VCaP (cell line): Measurements from ENCODE around the gene SPRR2D.
"Not testable (repeated sequence)": the region's sequence is repeated elsewhere in the genome, so short reads cannot be mapped to it uniquely, and the experiment has no call there.

ENCODE experiments used
- H3K27ac ChIP-seq: fragments of 450-650 bp; 2 replicates; pipeline ENCODE4 v1.5.1; 2017
- TF ChIP-seq, protein P1 (sequence below): fragments of 450-650 bp; conservative IDR thresholded peaks from 2 replicates; pipeline ENCODE4 v1.5.1; 2017; ENCODE audit warnings: mild to moderate bottlenecking, moderate library complexity

SPRR2D gene

DNA sequence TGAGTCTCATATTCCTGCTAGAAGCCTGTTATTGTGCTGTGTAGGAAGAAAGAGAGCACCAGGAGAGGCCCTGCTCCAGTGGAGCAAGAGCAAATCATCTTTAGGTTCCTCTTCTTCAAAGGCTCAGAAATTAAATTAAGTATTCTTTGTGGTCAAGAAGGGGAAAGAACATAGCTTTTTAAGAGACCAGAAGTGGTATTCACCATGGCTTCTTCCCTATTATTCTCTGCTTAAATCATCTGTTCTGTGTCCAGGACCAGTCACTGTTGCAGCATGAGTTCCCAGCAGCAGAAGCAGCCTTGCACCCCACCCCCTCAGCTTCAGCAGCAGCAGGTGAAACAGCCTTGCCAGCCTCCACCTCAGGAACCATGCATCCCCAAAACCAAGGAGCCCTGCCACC lies 8.8 kb downstream of the SPRR2D start:
- TF ChIP-seq, protein P1, sequence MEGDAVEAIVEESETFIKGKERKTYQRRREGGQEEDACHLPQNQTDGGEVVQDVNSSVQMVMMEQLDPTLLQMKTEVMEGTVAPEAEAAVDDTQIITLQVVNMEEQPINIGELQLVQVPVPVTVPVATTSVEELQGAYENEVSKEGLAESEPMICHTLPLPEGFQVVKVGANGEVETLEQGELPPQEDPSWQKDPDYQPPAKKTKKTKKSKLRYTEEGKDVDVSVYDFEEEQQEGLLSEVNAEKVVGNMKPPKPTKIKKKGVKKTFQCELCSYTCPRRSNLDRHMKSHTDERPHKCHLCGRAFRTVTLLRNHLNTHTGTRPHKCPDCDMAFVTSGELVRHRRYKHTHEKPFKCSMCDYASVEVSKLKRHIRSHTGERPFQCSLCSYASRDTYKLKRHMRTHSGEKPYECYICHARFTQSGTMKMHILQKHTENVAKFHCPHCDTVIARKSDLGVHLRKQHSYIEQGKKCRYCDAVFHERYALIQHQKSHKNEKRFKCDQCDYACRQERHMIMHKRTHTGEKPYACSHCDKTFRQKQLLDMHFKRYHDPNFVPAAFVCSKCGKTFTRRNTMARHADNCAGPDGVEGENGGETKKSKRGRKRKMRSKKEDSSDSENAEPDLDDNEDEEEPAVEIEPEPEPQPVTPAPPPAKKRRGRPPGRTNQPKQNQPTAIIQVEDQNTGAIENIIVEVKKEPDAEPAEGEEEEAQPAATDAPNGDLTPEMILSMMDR = no peak
- H3K27ac ChIP-seq = no peak overlapping the region

DNA sequence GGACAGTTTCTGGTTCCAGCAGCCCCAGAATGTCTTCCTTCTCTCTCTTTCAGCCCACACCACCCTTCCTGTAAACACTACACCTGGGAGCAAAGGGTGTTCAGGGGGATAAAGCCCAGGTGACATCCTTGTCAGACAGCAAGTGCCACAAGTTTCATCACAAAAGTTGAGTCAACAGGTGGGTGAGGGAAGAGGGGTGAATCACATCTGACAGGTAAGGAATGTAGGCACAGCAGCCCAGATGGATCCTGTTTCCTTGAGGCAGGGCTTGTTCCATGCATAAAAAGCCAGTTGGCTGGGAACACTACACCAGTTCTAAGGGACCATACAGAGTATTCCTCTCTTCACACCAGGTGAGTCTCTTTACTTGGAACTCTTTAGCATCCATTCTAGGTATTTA lies 10.0 kb downstream of the SPRR2D start, which contains the start of gene SPRR1B:
SPRR1B (plus strand) TSS at position 309 of the 400 bp plus-strand sequence. CDS start 1,143 bp downstream, outside the sequence.
- H3K27ac ChIP-seq = no peak within 1 kb of the TSS
- TF ChIP-seq, protein P1 = no peak

DNA sequence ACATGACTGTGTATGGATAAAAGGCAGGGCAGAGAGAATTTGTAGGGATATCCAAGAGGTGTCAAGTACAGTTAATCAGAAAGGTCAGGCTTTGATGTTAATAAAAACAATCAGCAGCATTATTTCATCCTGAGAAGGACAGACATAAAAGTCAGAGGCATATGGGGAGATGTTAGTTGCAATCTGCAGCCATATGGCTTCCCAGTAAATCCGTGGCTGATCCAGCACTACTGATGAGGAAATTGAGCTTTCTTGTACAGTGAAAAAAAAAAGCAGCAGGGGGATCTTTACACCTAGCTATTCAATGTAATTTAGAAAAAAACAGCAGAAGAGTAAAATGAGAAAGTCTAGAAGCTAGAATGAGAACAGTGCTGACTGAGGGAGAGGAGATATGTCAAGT lies 12.2 kb downstream of the SPRR2D start:
- TF ChIP-seq, protein P1 = no peak
- H3K27ac ChIP-seq = no peak overlapping the region

- H3K27ac ChIP-seq = no peak overlapping the region
- TF ChIP-seq, protein P1 = no peak
These were observed 15.1 kb downstream of the SPRR2D start for GRCh38 chr1:153025797-153026196.

GRCh38 chr1:153024413-153024812 lies 16.5 kb downstream of the SPRR2D start:
- no peak overlapping the region for H3K27ac ChIP-seq
- TF ChIP-seq, protein P1 = no peak

DNA sequence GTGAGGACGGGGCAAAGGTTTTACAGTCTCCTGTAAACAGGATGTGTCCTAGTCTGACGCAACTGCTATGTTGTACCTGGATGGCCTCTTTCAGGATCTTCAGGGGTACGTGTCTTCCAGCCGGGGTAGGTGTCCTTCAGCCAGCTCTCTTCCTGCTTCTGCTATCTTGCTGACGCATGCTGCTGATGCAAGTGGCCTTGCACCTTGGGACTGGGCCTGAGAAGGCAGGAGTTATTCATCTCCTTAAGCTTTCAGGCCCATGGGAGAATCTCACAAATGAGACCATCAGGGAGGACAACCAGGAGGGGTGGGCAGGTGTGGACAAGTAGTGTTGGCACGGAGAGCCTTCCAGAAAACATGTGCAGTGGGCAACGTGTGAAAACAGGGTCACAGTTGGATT lies 17.8 kb downstream of the SPRR2D start:
- TF ChIP-seq, protein P1 = no peak
- H3K27ac ChIP-seq = no peak overlapping the region

DNA sequence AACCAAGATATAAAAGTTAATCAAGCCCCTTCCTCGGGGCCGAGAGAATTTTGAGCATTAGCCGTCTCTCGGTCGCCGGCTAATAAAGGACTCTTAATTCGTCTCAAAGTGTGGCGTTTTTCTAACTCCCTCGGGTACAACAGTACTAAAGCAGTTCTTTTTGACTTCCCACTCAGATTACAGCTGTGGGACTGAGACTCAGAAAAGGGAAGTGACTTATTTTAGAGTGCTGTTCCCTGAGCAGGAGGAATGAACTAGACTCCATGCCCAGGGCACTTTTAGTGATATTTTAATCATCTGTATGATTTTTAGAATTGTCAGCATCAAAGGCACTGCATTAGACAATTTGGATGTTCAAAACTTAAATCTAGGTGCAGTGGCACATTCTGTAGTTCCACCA lies 18.6 kb downstream of the SPRR2D start:
- not testable (repeated sequence) for H3K27ac ChIP-seq

- H3K27ac ChIP-seq = not testable (repeated sequence)
These were observed 19.1 kb downstream of the SPRR2D start for GRCh38 chr1:153021829-153022228.

DNA sequence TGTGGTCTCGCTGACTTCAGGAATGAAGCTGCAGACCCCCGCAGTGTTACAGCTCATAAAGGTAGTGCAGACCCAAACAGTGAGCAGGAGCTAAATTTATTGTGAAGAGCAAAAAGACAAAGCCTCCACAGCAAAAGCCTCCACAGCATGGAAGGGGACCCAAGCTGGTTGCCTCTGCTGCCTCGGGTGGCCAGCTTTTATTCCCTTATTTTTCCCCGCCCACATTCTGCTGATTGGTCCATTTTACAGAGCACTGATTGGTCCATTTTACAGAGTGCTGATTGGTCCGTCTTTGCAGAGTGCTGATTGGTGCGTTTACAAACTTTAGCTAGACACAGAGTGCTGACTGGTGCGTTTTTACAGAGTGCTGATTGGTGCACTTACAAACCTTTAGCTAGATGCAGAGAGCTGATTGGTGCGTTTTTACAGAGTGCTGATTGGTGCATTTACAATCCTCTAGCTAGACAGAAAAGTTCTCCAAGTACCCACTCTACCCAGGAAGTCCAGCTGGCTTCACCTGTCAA lies 29.6 kb downstream of the SPRR2D start:
- H3K27ac ChIP-seq = not testable (repeated sequence)
